BLaER1 treated with 17β-estradiol and CSF1 and Interleukin-3, amounts not matched to agents 10 nM and 100 nM (cell line): Measurements from ENCODE around the gene ZNF543.
"Not testable (repeated sequence)": the region's sequence is repeated elsewhere in the genome, so short reads cannot be mapped to it uniquely, and the experiment has no call there.

ENCODE experiments used
- H3K27ac ChIP-seq, 11 experiments: shearing (Covaris generic); formaldehyde crosslinking; 2 replicates each; pipeline ENCODE4 v1.8.1; 2022
- H3K27me3 ChIP-seq, 11 experiments: shearing (Covaris generic); formaldehyde crosslinking; 2 replicates each; pipeline ENCODE4 v1.8.1; 2022
- H3K36me3 ChIP-seq, 11 experiments: shearing (Covaris generic); formaldehyde crosslinking; 2 replicates each; pipeline ENCODE4 v1.8.1; 2022
- H3K4me1 ChIP-seq, 10 experiments: shearing (Covaris generic); formaldehyde crosslinking; 2 replicates each; pipeline ENCODE4 v1.8.1; 2022
- H3K4me2 ChIP-seq, 11 experiments: shearing (Covaris generic); formaldehyde crosslinking; 2 replicates each; pipeline ENCODE4 v1.8.1; 2022
- H3K4me3 ChIP-seq, 10 experiments: shearing (Covaris generic); formaldehyde crosslinking; 2 replicates each; pipeline ENCODE4 v1.8.1; 2022
- H3K9ac ChIP-seq, 11 experiments: shearing (Covaris generic); formaldehyde crosslinking; 2 replicates each; pipeline ENCODE4 v1.8.1; 2022
- H3K9me3 ChIP-seq, 11 experiments: shearing (Covaris generic); formaldehyde crosslinking; replicated peaks in 1 of 11; 2 replicates each; pipeline ENCODE4 v1.8.1; 2022
- H4K20me1 ChIP-seq, 11 experiments: shearing (Covaris generic); formaldehyde crosslinking; 2 replicates each; pipeline ENCODE4 v1.8.1; 2022
- Cebpa-rat ChIP-seq, 11 experiments: shearing (Covaris generic); IDR thresholded peaks; 2 replicates each; pipeline ENCODE4 v1.8.1; 2022

The ZNF543 gene

DNA sequence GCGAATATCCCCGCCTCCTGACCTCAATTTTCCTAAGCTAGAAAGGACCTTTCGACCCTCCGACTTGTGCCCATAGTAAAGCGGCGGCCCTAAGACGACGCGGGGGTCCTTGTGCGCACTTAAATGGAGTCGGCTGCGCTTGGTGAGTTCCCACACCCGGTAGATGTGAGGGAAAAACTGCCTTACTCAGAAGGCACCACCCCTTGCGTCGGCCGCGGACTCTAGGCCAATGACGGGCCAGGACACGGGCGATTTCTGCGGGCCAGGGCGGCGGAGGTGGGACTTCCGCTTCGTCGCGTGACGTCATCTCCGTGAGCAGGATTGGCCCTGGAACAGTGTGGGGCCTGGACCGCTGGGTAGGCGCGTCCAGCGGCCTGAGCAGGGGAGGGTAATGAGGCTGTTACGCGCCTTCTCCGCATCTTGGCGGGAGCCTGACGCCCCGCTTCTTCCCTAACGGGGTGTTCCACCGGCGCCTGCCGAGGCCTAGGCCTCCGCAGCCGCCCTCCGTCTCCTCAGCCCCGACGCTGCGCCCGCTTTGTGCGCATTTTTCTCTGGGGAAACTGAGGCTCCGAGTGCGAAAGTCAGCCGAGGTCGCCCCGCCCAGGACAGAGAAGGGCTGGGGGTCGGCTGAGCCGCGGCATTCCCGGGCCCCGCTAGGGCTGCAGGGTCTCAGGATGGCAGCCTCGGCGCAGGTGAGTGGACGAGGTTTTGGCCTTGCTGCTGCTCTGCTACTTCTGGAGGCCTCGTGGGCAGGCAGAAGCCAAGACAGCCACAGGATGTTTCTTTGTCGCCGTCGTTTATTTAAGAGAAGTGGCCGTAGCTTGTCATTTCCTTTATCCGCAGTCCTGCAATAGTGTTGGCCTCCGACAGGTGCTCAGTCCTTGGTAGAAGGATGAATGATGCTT, at the start of gene ZNF543:
ZNF543 (plus strand) TSS at position 293 of the 905 bp plus-strand sequence; CDS start at position 675, 382 bp downstream.
- H3K4me1 ChIP-seq = peaks cover 19 to 27% (median 23%) of the 10 kb centered on the region in 10 experiments
- peak within 1 kb of the TSS; percentile 90 to 98 (median 96) for H3K4me2 ChIP-seq
- H3K36me3 ChIP-seq = peaks cover 21 to 25% (median 23%) of the 10 kb centered on the region in 11 experiments
- peaks cover 0 to 31% (median 24%) of the 10 kb centered on the region in 11 experiments; a peak in 12 of 22 replicates for H3K27me3 ChIP-seq
- H3K9ac ChIP-seq = peak within 1 kb of the TSS; percentile 80 to 94 (median 91)
- peak within 1 kb of the TSS; percentile 72 to 94 (median 84) for H3K4me3 ChIP-seq
- no peak for TF ChIP-seq Cebpa-rat (IDR thresholded peaks at IDR 0.05)
- H3K27ac ChIP-seq = peak within 1 kb of the TSS; percentile 73 to 90 (median 85)
- peaks cover 12 to 48% (median 42%) of the 10 kb centered on the region in 11 experiments; a peak in 20 of 22 replicates for H4K20me1 ChIP-seq
- no peaks in the 10 kb centered on the region for H3K9me3 ChIP-seq

DNA sequence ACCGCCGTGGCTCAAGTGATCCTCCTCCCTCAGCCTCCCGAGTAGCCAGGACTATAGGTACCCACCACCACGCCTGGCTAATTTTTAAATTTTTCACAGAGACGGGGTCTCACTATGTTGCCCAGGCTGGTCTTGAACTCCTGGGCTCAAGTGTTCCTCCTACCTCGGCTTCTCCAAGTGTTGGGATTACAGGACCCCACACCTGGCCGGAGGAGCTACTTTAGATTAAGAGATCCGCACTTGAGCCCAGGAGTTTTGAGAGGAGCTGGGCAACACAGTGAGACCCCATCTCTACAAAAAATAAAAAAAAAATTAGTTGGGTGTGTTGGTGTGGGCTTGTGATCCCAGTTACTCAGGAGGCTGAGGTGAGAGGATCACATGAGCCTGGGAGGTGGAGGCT, 49.0 kb upstream of the ZNF543 start:
- Histone ChIP-seq H4K20me1 (no peaks in the 10 kb centered on the region), H3K27me3 (no peaks in the 10 kb centered on the region), H3K4me2 (no peak overlapping the region), H3K36me3 (peaks cover 0 to 18% (median 5%) of the 10 kb centered on the region in 11 experiments; a peak in 10 of 22 replicates), H3K9ac (no peak overlapping the region), H3K4me3 (no peak overlapping the region), H3K27ac (no peak overlapping the region), H3K4me1 (peaks cover 0 to 11% (median 0%) of the 10 kb centered on the region in 10 experiments; a peak in 1 of 20 replicates), H3K9me3 (no peaks in the 10 kb centered on the region)
- TF ChIP-seq Cebpa-rat (IDR thresholded peaks at IDR 0.05) = no peak

DNA sequence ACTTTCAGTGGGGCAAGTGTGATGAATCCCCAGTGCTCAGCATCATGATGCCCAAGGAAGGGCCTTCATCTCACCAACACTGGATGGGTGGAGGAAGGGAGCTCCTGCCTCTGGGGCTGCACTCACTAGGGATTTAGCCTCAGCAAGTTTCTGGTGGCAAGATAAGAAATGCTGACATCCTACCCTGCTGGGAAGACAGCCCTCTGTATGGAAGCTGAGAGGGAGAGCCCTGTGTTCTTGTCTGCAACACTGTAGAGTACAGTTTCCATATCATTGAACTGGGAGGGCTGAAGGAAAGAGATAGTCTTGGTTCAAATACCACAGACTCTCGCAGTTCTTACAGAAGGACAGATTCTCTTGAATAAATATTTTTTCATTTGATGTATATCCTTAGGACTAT, 47.3 kb upstream of the ZNF543 start:
- Histone ChIP-seq H3K27me3 (no peaks in the 10 kb centered on the region), H3K4me2 (no peak overlapping the region), H3K4me1 (peaks cover 0 to 11% (median 0%) of the 10 kb centered on the region in 10 experiments; a peak in 1 of 20 replicates), H4K20me1 (no peaks in the 10 kb centered on the region), H3K9me3 (no peaks in the 10 kb centered on the region), H3K27ac (no peak overlapping the region), H3K36me3 (peaks cover 0 to 13% (median 5%) of the 10 kb centered on the region in 11 experiments; a peak in 10 of 22 replicates), H3K9ac (no peak overlapping the region), H3K4me3 (no peak overlapping the region)
- TF ChIP-seq Cebpa-rat (IDR thresholded peaks at IDR 0.05) = no peak

DNA sequence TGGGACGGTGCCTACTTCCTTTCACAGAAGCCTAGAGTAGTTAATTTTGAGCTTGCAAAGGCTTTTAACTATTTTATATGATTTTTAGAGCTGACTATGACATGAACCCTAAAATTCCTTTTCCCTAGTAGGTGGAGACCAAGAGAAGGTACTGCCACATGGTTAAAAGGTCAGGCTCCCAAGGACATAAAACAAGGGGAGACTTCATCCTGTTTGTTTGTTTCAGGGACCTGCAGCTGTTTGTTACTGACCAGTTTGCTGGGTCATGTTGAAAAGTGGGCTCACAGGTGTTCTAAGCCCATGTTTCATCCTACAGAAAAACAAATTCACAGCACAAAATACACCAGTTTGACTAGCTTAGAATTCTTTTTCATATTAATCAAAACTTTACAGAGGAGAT, 43.8 kb upstream of the ZNF543 start:
- H3K4me3 ChIP-seq = no peak overlapping the region
- H3K4me2 ChIP-seq = no peak overlapping the region
- no peak overlapping the region for H3K27ac ChIP-seq
- peaks cover 0 to 9% (median 5%) of the 10 kb centered on the region in 11 experiments; a peak in 12 of 22 replicates for H4K20me1 ChIP-seq
- H3K36me3 ChIP-seq = peaks cover 0 to 5% (median 0%) of the 10 kb centered on the region in 11 experiments; a peak in 2 of 22 replicates
- H3K9me3 ChIP-seq = no peaks in the 10 kb centered on the region
- TF ChIP-seq Cebpa-rat (IDR thresholded peaks at IDR 0.05) = no peak
- no peaks in the 10 kb centered on the region for H3K27me3 ChIP-seq
- peaks cover 5 to 14% (median 10%) of the 10 kb centered on the region in 10 experiments; a peak in 19 of 20 replicates for H3K4me1 ChIP-seq
- peak overlapping the region in 1 of 11 experiments; percentile 41; a peak in 1 of 22 replicates for H3K9ac ChIP-seq

DNA sequence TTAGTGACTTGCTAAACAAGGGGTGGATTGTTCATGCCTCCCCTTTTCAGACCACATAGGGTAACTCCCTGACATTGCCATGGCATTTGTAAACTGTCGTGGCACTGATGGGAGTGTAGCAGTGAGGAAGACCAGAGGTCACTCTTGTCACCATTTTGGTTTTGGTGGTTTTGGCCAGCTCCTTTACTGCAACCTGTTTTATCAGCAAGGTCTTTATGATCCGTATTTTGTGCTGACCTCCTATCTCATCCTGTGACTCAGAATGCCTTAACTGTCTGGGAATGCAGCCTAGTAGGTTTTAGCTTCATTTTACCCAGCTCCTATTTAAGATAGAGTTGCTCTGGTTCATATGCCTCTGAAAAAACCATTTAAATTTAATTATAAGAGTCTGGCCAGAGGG, 41.8 kb upstream of the ZNF543 start:
- Histone ChIP-seq H3K4me1 (peaks cover 20 to 30% (median 27%) of the 10 kb centered on the region in 10 experiments), H3K4me2 (peak overlapping the region in 3 of 11 experiments; percentile 72 to 97 (median 82); a peak in 4 of 22 replicates), H3K36me3 (peaks cover 7 to 20% (median 18%) of the 10 kb centered on the region in 11 experiments; a peak in 21 of 22 replicates), H4K20me1 (peaks cover 16 to 29% (median 26%) of the 10 kb centered on the region in 11 experiments; a peak in 20 of 22 replicates)
- not testable (repeated sequence) for H3K4me3 ChIP-seq, H3K27ac ChIP-seq, H3K27me3 ChIP-seq, H3K9ac ChIP-seq, H3K9me3 ChIP-seq

DNA sequence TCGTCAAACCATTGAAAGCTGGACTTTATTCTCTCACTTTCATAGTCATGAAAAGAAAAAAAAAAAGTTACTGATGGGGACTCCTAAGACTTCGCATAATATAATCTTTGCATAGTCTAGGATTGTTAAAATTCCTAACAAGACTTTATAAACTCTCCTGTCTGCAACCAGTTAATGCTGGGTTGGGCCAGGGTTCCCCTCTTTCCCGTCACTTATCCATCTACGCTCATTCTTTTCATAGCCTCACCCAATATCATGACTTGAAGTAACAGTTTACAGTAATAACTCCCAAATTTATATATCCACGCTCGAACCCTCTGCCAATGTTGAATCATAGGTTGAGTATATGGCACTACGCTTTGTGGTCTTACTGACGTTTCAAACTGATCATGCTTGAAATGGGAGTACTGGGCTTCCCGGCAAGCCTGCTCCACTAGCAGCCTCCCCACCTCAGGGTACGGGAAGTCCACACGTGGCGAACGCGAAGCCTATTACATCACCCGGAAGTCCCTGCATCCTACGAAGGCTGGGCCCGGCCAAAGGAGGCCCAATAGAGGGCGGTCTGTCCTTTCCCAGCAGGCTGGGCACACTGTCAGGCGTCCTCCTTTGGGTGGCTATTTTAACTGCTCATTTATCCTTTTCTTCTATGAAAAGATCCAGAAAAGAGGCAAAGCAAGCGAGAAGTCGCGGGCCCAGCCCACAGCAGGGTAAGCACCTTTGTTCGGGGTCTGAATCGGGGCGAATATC, 40.7 kb upstream of the ZNF543 start:
- Histone ChIP-seq H3K27me3 (no peaks in the 10 kb centered on the region), H3K9ac (peak overlapping the region; percentile 94 to 99 (median 98)), H4K20me1 (peaks cover 27 to 41% (median 37%) of the 10 kb centered on the region in 11 experiments; a peak in 20 of 22 replicates), H3K9me3 (no peaks in the 10 kb centered on the region), H3K4me3 (peak overlapping the region; percentile 67 to 100 (median 92)), H3K4me2 (peak overlapping the region; percentile 72 to 97 (median 82)), H3K36me3 (peaks cover 15 to 31% (median 29%) of the 10 kb centered on the region in 11 experiments), H3K27ac (peak overlapping the region; percentile 90 to 98 (median 96)), H3K4me1 (peaks cover 20 to 33% (median 27%) of the 10 kb centered on the region in 10 experiments)
- TF ChIP-seq Cebpa-rat (IDR thresholded peaks at IDR 0.05) = peak in 3 of 11 experiments; percentile 10 to 69 (median 50); a peak in 3 of 22 replicates

DNA sequence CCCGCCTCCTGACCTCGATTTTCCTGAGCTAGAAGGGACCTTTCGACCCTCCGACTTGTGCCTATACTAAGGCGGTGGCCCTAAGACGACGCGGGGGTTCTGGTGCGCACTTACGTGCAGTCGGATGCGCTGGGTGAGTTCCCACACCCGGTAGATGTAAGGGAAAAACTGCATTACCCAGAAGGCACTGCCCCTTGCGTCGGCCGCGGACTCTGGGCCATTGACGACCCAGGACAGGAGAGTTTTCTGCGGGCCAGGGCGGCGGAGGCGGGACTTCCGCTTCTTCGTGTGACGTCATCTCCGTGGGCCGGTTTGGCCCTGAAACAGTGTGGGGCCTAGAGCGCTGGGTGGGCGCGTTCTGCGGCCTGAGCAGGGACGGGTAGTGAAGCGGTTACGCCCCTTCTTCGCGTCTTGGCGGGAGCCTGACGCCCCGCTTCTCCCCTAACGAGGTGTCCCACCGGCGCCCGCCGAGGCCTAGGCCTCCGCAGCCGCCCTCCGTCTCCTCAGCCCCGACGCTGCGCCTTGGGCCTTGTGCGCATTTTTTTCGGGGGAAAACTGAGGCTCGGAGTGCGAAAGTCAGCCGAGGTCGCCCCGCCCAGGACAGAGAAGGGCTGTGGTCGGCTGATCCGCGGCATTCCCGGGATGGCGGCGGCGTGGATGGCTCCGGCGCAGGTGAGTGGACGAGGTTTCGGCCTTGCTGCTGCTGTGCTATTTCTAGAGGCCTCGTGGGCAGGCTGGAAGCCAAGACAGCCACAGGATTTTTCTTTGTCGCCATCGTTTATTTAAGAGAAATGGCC, 39.9 kb upstream of the ZNF543 start, which contains the start of gene ZNF460:
ZNF460 (plus strand) TSS at position 321 of the 797 bp plus-strand sequence; CDS start at position 643, 322 bp downstream.
- no peaks in the 10 kb centered on the region for H3K9me3 ChIP-seq
- H3K9ac ChIP-seq = peak within 1 kb of the TSS; percentile 94 to 99 (median 98)
- H4K20me1 ChIP-seq = peaks cover 35 to 48% (median 45%) of the 10 kb centered on the region in 11 experiments; a peak in 20 of 22 replicates
- H3K4me1 ChIP-seq = peaks cover 20 to 33% (median 27%) of the 10 kb centered on the region in 10 experiments
- TF ChIP-seq Cebpa-rat (IDR thresholded peaks at IDR 0.05) = no peak
- peaks cover 22 to 39% (median 37%) of the 10 kb centered on the region in 11 experiments for H3K36me3 ChIP-seq
- H3K27ac ChIP-seq = peak within 1 kb of the TSS; percentile 90 to 98 (median 96)
- H3K27me3 ChIP-seq = no peaks in the 10 kb centered on the region
- H3K4me3 ChIP-seq = peak within 1 kb of the TSS; percentile 67 to 100 (median 92)
- H3K4me2 ChIP-seq = peak within 1 kb of the TSS; percentile 82 to 99 (median 95)
